HG03457 (cell line): ENCODE measurements around the gene PLA2G4A.

ENCODE experiments used
- ATAC-seq: cut with Tn5 transposase; IDR thresholded peaks from one replicate; pipeline ENCODE4 v1.9.1; 2021; ENCODE audit warnings: moderate number of reproducible peaks; ENCODE audit not compliant: unreplicated experiment

The PLA2G4A gene

GRCh38 chr1:186974774-186975181 is 146.0 kb downstream of the PLA2G4A start:
- ATAC-seq = no peak

DNA sequence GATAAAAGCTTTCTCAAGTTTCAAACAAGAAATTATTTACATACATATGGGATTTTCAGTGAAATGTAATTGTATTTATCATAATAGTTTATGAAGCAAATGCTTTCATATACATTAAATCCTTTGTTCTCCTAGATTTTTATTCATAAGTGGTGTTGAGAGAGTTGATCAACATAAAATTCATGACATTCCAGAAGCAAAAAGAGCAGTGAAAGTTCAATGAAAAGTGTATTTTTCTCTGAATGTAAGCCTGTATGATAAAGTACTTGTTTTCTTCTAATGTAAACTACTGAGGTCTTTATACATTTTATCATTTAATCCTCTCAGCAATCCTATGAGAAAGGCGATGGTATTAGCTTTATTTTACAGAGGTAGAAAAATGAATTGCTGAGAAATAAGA is 146.5 kb downstream of the PLA2G4A start:
- no peak for ATAC-seq

DNA sequence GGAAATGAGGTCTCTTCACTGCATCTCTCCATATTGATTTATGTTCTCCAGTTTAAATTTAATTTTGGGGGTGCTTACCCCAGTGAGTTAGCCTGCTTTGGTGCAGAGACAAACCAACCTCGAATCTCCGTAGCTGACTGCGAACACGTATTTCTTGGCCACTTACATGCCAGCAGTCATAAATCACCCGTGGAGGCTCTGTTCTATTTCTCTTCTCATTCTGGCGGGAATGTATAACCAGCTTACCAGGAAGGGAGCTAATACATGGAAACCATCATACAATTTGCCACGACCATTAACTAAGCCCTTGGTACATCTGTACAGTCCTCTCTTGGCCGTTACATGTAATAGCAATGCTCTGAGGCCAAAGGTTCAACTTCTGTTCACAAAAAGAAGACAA is 148.0 kb downstream of the PLA2G4A start:
- ATAC-seq = no peak

DNA sequence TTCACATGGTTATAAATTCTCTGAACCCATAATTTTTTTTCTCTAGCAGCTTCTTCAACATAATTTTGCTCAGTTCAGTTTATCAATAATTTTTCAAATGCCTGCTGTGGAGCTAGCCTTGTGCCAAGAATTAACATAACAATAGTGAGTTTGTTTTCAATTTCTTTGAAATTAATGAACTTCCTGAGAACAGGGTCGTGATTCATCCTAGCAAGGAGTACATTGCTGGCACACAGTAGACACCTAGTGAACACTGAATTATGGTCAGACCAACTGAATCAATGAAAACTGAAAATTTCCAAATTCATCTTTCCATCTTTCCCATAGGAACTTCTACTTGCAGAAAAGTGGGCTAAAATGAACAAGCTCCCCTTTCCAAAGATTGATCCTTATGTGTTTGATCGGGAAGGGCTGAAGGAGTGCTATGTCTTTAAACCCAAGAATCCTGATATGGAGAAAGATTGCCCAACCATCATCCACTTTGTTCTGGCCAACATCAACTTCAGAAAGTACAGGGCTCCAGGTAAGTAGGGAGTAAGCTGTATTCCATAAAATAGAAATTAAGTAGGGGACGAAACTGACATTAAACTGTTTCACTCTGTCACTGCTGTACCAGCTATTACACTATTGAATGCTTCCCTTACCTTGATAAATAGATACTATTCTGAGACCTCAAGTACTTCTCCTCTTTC is 148.7 kb downstream of the PLA2G4A start:
- no peak for ATAC-seq

- no peak for ATAC-seq
These were observed 150.1 kb downstream of the PLA2G4A start for GRCh38 chr1:186978596-186979556.

GRCh38 chr1:186980400-186980799 is 151.7 kb downstream of the PLA2G4A start:
- ATAC-seq = no peak

- ATAC-seq = no peak
These were observed 153.4 kb downstream of the PLA2G4A start for GRCh38 chr1:186982116-186982515.

- ATAC-seq = no peak
These were observed 154.6 kb downstream of the PLA2G4A start for GRCh38 chr1:186983327-186983726.

- ATAC-seq = no peak
These were observed 156.2 kb downstream of the PLA2G4A start for GRCh38 chr1:186984959-186985358.

- peak; percentile 53 for ATAC-seq
These were observed 157.2 kb downstream of the PLA2G4A start for GRCh38 chr1:186985889-186986491.

- no peak for ATAC-seq
These were observed 158.3 kb downstream of the PLA2G4A start for GRCh38 chr1:186987065-186987464.

DNA sequence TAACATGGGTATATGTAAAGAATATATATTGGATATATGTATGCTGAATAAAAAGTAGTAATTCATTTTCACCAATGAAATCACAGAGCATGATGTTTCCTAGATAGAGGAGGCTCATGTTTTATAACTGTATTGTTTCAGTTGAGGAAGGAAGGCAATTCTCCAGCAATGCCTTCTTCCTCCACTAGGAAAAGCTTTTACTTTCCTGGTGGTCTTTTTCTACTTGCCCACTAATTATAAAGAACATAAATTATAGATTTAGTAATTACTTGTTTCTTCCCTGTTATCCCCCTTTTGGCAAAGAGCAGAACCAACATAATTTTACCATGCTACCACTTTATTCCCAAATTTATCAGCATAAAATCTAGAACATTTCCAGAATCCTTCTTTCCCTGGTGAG is 159.0 kb downstream of the PLA2G4A start:
- ATAC-seq = no peak

DNA sequence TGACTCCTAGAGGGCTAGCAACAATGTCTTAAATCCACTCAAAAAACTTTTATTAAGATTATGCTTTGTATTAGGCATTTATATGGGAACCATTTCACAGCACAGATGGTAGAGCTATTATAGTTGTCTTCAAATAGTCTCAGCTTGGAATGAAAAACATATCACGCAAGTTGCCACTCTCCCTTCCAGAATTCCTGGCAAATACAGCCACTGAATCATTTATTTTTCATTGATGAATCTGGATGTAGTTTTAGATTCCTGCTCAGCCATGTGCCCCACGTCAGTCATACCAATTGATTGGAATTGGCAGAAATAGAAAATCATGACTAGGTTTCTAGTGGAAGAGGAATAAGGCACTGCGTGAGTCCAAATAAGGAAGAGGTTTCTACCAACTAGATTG is 165.2 kb downstream of the PLA2G4A start:
- no peak for ATAC-seq

DNA sequence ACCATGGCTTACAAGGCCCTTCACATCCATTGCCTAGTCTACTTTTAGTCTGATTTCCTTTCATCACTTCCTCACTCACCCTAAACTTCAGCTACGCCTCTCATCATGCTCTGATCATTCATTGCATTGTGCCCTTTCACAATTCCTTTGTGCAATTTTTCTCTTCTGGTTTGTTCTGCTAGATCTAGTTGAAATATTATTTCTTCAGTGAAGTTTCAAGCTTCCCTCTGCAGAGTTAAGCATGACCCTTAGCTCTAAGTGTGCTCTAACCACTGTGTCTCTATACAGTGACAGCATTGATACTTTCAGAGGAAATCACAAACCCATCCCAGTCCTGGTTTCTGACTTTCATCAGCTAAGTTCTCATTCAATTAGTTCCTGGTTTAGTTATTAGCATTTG is 166.1 kb downstream of the PLA2G4A start:
- ATAC-seq = no peak

DNA sequence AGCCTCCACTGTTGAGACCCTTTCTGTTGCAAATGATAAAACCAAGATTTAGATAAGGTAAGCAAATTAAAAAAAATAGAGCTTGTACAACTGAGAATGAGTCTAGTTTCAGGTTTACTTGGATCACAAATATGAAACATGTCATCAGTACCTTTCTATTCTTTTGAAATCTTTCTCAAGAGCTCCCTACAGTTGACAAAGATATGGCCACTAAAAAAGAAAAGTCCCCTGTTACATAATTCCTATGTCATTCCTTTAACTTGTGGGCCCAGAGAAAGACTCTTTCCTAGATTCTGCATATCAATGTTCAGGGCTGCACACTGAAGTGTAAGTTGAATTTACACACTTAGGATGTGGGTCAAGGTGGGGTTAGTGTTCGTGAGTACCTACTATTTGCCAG is 168.1 kb downstream of the PLA2G4A start:
- ATAC-seq = no peak

GRCh38 chr1:186997877-186998276 is 169.1 kb downstream of the PLA2G4A start:
- no peak for ATAC-seq

GRCh38 chr1:186999506-186999905 is 170.8 kb downstream of the PLA2G4A start:
- ATAC-seq = no peak

- ATAC-seq = no peak
These were observed 172.6 kb downstream of the PLA2G4A start for GRCh38 chr1:187001198-187001889.

DNA sequence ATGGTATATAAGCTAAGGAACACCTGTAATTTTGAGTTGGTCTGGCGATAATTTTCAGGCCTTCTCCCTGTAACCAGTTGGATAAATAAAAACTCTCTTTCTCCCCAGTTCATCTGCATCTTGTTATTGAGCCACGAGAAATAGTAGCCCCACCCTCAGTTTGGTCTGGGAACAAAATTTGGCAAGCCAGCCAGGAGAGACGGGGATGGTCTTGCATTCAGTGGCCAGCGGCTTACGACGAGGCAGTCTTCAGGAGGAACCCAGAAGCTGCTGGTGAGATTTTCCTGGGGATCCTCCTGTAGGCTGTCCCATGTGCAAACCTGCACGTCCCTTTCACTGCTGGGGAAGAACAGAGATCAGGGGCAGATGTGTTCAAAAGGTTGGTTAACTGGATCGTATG is 174.6 kb downstream of the PLA2G4A start:
- no peak for ATAC-seq

GRCh38 chr1:187006896-187007295 is 178.1 kb downstream of the PLA2G4A start:
- no peak for ATAC-seq

GRCh38 chr1:187009320-187009719 is 180.6 kb downstream of the PLA2G4A start:
- no peak for ATAC-seq
